ENCODE measurements around the gene TMEM123. TPM values are rescaled to one million over a fixed set of nuclear protein-coding genes. Genes with fewer than 3 reads are reported as not detected.

Gene TMEM123
- total and polyA plus RNA-seq, 2 of the 8 experiments (the other 6 are each of a cell fraction or from before 2014, with no cell fraction given), result 75.5 to 80.1 TPM

- no peak for TF ChIP-seq CTBP2 (IDR thresholded peaks at IDR 0.05; ENCODE audit: borderline replicate concordance, insufficient read depth, insufficient read length, low read length)
- no peak for TF ChIP-seq ASH2L (IDR thresholded peaks at IDR 0.05; ENCODE audit: low read length)
- TF ChIP-seq KDM5A (IDR thresholded peaks at IDR 0.05; ENCODE audit: low read length), result no peak
These were observed 17.7 kb upstream of the TMEM123 start (continued) for GRCh38 chr11:102470251-102470650.
